Renal cortex interstitium (tissue), 11 donors: ENCODE data around the gene PMVK. TPM values are rescaled to one million over a fixed set of nuclear protein-coding genes. Genes with fewer than 3 reads are reported as not detected.

Experiments used
- DNase-seq, 11 donors: peaks; one replicate each; pipeline ENCODE4 v3.0.0-alpha.2; 2013; ENCODE audit warnings: low read depth in 9 of 11, low spot score in 4 of 11; ENCODE audit errors: extremely low read depth in 1 of 11
- polyA plus RNA-seq, 3 donors: library from polyadenylated mRNA; unstranded; fragments of 120-200 nt; gene quantifications; one replicate each; pipeline ENCODE4 v1.2.1, GENCODE V29; 2013; ENCODE audit not compliant: insufficient read length in 3 of 3

The PMVK gene
- polyA plus RNA-seq, 3 donors, result 37.9 to 48.3 (median 40.7) TPM

- DNase-seq, result no peak
These were observed 35.0 kb upstream of the PMVK start for GRCh38 chr1:154971341-154971998.

- peak in 10 of 11 donors; percentile 67 to 88 (median 81) for DNase-seq
These were observed 34.3 kb upstream of the PMVK start, which contains the start of gene SHC1 for GRCh38 chr1:154970631-154971340. SHC1 (minus strand) TSS chr1:154970747; CDS start chr1:154970526, 221 bp downstream.

GRCh38 chr1:154969860-154970452, 33.4 kb upstream of the PMVK start:
- no peak for DNase-seq

- DNase-seq, result no peak
These were observed 32.7 kb upstream of the PMVK start for GRCh38 chr1:154969246-154969645.

- DNase-seq, result no peak
These were observed 32.2 kb upstream of the PMVK start for GRCh38 chr1:154968731-154969130.

GRCh38 chr1:154967331-154967950, 30.9 kb upstream of the PMVK start:
- DNase-seq, result no peak

GRCh38 chr1:154966111-154966510, 29.6 kb upstream of the PMVK start:
- no peak for DNase-seq

- DNase-seq, result no peak
These were observed 27.8 kb upstream of the PMVK start for GRCh38 chr1:154964359-154964758.

GRCh38 chr1:154963643-154964042, 27.1 kb upstream of the PMVK start:
- DNase-seq, result no peak

- DNase-seq, result no peak
These were observed 26.3 kb upstream of the PMVK start for GRCh38 chr1:154962795-154963330.

- DNase-seq, result no peak
These were observed 25.7 kb upstream of the PMVK start for GRCh38 chr1:154962156-154962749.

- DNase-seq, result peak in 7 of 11 donors; percentile 68 to 85 (median 75)
These were observed 25.0 kb upstream of the PMVK start, which contains the start of gene PYGO2 for GRCh38 chr1:154961207-154962155. PYGO2 (minus strand) TSS chr1:154961782; CDS start chr1:154961576, 206 bp downstream.

- DNase-seq, result no peak
These were observed 24.1 kb upstream of the PMVK start for GRCh38 chr1:154960446-154961136.

GRCh38 chr1:154959426-154959780, 22.9 kb upstream of the PMVK start:
- DNase-seq, result no peak

GRCh38 chr1:154958681-154959425, 22.3 kb upstream of the PMVK start:
- DNase-seq, result no peak

- no peak for DNase-seq
These were observed 21.5 kb upstream of the PMVK start for GRCh38 chr1:154958036-154958435.
